BE2C (cell line): ENCODE data around the gene CEP350.

Experiments used
- DNase-seq: peaks from one replicate; pipeline ENCODE4 v3.0.0-alpha.2; 2020
- H3K27me3 ChIP-seq: fragments of 250-450 bp; sonication (Bioruptor Pico); 2 replicates; pipeline ENCODE4 v1.5.1; 2020; ENCODE audit warnings: mild to moderate bottlenecking
- H3K36me3 ChIP-seq: fragments of 250-450 bp; sonication (Bioruptor Pico); 2 replicates; pipeline ENCODE4 v1.5.1; 2020; ENCODE audit warnings: mild to moderate bottlenecking
- H3K4me1 ChIP-seq: fragments of 250-450 bp; sonication (Bioruptor Pico); 2 replicates; pipeline ENCODE4 v1.5.1; 2020
- H3K4me3 ChIP-seq: 2 replicates; pipeline ENCODE4 v1.5.1; 2011; ENCODE audit warnings: low read depth, low read length
- H3K9me3 ChIP-seq: fragments of 250-450 bp; sonication (Bioruptor Pico); 2 replicates; pipeline ENCODE4 v1.5.1; 2020
- CTCF ChIP-seq: IDR thresholded peaks from 2 replicates; pipeline ENCODE4 v1.5.1; 2012; ENCODE audit warnings: mild to moderate bottlenecking, low read depth, low read length

CEP350 gene

GRCh38 chr1:180157108-180157507 is 202.5 kb downstream of the CEP350 start:
- no peak for DNase-seq
- no peak overlapping the region for H3K4me3 ChIP-seq
- no peaks in the 10 kb centered on the region for H3K9me3 ChIP-seq
- H3K4me1 ChIP-seq, result no peaks in the 10 kb centered on the region
- no peaks in the 10 kb centered on the region for H3K27me3 ChIP-seq
- TF ChIP-seq CTCF, result no peak
- H3K36me3 ChIP-seq, result no peaks in the 10 kb centered on the region

GRCh38 chr1:180157576-180158057 is 203.0 kb downstream of the CEP350 start:
- DNase-seq, result no peak
- no peak overlapping the region for H3K4me3 ChIP-seq
- H3K4me1 ChIP-seq, result no peaks in the 10 kb centered on the region

GRCh38 chr1:180158149-180159147 is 203.8 kb downstream of the CEP350 start:
- TF ChIP-seq CTCF, result no peak
- Histone ChIP-seq H3K4me3 (no peak overlapping the region), H3K27me3 (no peaks in the 10 kb centered on the region), H3K4me1 (no peaks in the 10 kb centered on the region), H3K9me3 (no peaks in the 10 kb centered on the region), H3K36me3 (no peaks in the 10 kb centered on the region)
- DNase-seq, result no peak

More at GRCh38 chr1:180157576-180158057, 203.0 kb downstream of the CEP350 start:
- H3K36me3 ChIP-seq, result no peaks in the 10 kb centered on the region
- H3K27me3 ChIP-seq, result no peaks in the 10 kb centered on the region
- no peak for TF ChIP-seq CTCF
- H3K9me3 ChIP-seq, result no peaks in the 10 kb centered on the region

GRCh38 chr1:180160357-180160756 is 205.7 kb downstream of the CEP350 start:
- DNase-seq, result no peak
- Histone ChIP-seq H3K9me3 (no peaks in the 10 kb centered on the region), H3K27me3 (no peaks in the 10 kb centered on the region), H3K36me3 (no peaks in the 10 kb centered on the region), H3K4me1 (no peaks in the 10 kb centered on the region; the same call in 1 of the 2 replicates), H3K4me3 (no peak overlapping the region)
- TF ChIP-seq CTCF, result no peak

- TF ChIP-seq CTCF, result no peak
- no peak for DNase-seq
- H3K4me3 ChIP-seq, result no peak overlapping the region
- no peaks in the 10 kb centered on the region for H3K36me3 ChIP-seq
- H3K4me1 ChIP-seq, result peaks cover 22% of the 10 kb centered on the region
- H3K9me3 ChIP-seq, result no peaks in the 10 kb centered on the region
- no peaks in the 10 kb centered on the region for H3K27me3 ChIP-seq
These were observed 208.4 kb downstream of the CEP350 start for GRCh38 chr1:180163041-180163440.
